Esophagus squamous epithelium (tissue), 5 donors: ENCODE data around the gene FGF1. TPM values are rescaled to one million over a fixed set of nuclear protein-coding genes. Genes with fewer than 3 reads are reported as not detected.
A peak's percentile ranks its signal among the peaks of the same experiment; 100 is the strongest.

Experiments used
- DNase-seq: peaks from one replicate; lab custom pipeline; 2025; lab: John Stamatoyannopoulos, UW
- H3K27ac ChIP-seq, 4 donors: fragments of 200-600 bp; sonication (generic); one replicate each; pipeline ENCODE4 v1.5.1; 2016 to 2019; ENCODE audit warnings: mild to moderate bottlenecking in 1 of 4
- H3K27me3 ChIP-seq, 4 donors: fragments of 200-600 bp; sonication (generic); 1 replicate in 3 of 4; 2 replicates in 1 of 4; pipeline versions ENCODE4 v1.5.1 to v1.6.0; 2017 to 2021; ENCODE audit warnings: antibody characterized with exemption in 1 of 4
- H3K36me3 ChIP-seq, 3 donors: fragments of 200-600 bp; sonication (generic); one replicate each; pipeline ENCODE4 v1.5.1; 2016 to 2019
- H3K4me1 ChIP-seq, 3 donors: fragments of 200-600 bp; sonication (generic); one replicate each; pipeline ENCODE4 v1.5.1; 2017 to 2019
- H3K4me3 ChIP-seq, 4 donors: fragments of 200-600 bp; sonication (generic); 1 replicate in 3 of 4; 2 replicates in 1 of 4; pipeline ENCODE4 v1.5.1; 2016 to 2019; ENCODE audit warnings: mild to moderate bottlenecking in 2 of 4, moderate library complexity in 1 of 4
- H3K9me3 ChIP-seq, 3 donors: fragments of 200-600 bp; sonication (generic); one replicate each; pipeline ENCODE4 v1.5.1; 2016 to 2019
- POLR2A ChIP-seq, 4 donors: fragments of 450-650 bp; IDR thresholded peaks; one replicate each; pipeline ENCODE4 v1.6.1; 2017; ENCODE audit warnings: antibody characterized with exemption in 4 of 4, mild to moderate bottlenecking in 4 of 4, moderate library complexity in 3 of 4
- WGBS, 2 donors: methylation state at CpG; one replicate each; pipeline ENCODE4 v1.1.5; 2018; 5-methylcytosine and 5-hydroxymethylcytosine counted together
- intact Hi-C: fragments of 100-400 bp; cut with DNase I; formaldehyde crosslinking; loops from one replicate; pipeline ENCODE4 v1.15.0; 2022
- total RNA-seq, 4 donors: library from RNA; depleted of rRNA; stranded (reverse); fragments of >200 nt; gene quantifications; one replicate each; pipeline ENCODE4 v1.1.0, GENCODE V29; 2016
- TF ChIP-seq, protein P1 (sequence below), 6 experiments: fragments of 450-650 bp in 4 of 6; fragments of 200-600 bp in 2 of 6; sonication (generic) in 2 of 6; IDR thresholded peaks; one replicate each; pipeline ENCODE4 v1.5.1; 2016 to 2019; ENCODE audit warnings: antibody characterized with exemption in 6 of 6, mild to moderate bottlenecking in 4 of 6, moderate library complexity in 4 of 6
- donor health status: DM: yes; HTN: yes; CAD: no.

FGF1 gene
- total RNA-seq, 4 donors from 2014 or later: 0.38 to 2.4 (median 1.6) TPM; not detected in 1

- TF ChIP-seq, protein P1, sequence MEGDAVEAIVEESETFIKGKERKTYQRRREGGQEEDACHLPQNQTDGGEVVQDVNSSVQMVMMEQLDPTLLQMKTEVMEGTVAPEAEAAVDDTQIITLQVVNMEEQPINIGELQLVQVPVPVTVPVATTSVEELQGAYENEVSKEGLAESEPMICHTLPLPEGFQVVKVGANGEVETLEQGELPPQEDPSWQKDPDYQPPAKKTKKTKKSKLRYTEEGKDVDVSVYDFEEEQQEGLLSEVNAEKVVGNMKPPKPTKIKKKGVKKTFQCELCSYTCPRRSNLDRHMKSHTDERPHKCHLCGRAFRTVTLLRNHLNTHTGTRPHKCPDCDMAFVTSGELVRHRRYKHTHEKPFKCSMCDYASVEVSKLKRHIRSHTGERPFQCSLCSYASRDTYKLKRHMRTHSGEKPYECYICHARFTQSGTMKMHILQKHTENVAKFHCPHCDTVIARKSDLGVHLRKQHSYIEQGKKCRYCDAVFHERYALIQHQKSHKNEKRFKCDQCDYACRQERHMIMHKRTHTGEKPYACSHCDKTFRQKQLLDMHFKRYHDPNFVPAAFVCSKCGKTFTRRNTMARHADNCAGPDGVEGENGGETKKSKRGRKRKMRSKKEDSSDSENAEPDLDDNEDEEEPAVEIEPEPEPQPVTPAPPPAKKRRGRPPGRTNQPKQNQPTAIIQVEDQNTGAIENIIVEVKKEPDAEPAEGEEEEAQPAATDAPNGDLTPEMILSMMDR (IDR thresholded peaks at IDR 0.05): no peak
- no peak for TF ChIP-seq POLR2A (IDR thresholded peaks at IDR 0.05)
- no peaks in the 10 kb centered on the region for H3K36me3 ChIP-seq
- intact Hi-C loops: no loop called here
- 90 to 97% methylated on average over 9 of the region's 9 CpGs for WGBS, 2 donors
- DNase-seq: no peak
- H3K4me1 ChIP-seq: peaks cover 0 to 19% (median 0%) of the 10 kb centered on the region in 3 donors
- no peaks in the 10 kb centered on the region for H3K9me3 ChIP-seq
- H3K27ac ChIP-seq: no peak overlapping the region
- no peak overlapping the region for H3K4me3 ChIP-seq
- no peaks in the 10 kb centered on the region for H3K27me3 ChIP-seq
These were observed 38.9 kb upstream of the FGF1 start for GRCh38 chr5:142724821-142725220.

DNA sequence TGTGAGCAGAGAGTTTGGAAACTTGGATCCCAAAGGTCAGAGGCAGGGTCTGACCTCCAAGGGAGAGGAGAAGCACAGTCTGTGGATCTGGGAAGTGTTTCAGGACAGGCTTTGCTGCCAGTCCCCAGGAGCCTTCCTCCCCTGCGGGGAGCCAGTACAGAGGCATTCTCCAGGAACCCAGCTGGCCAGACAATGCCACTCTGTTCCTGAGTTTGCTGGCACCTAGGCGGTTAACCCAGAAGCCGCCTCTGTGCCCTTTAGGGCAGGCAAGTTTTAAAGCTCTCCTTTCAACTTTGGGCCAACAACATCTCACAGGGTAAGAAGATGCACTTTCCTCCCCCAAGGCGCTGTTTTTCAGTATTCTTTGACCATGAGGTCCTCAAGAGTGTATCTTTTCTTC lies 37.0 kb upstream of the FGF1 start:
- Histone ChIP-seq H3K4me3 (no peak overlapping the region), H3K36me3 (no peaks in the 10 kb centered on the region), H3K4me1 (peaks cover 0 to 19% (median 0%) of the 10 kb centered on the region in 3 donors), H3K9me3 (no peaks in the 10 kb centered on the region), H3K27me3 (peaks cover 0 to 11% (median 0%) of the 10 kb centered on the region in 4 donors), H3K27ac (no peak overlapping the region)
- DNase-seq: no peak
- intact Hi-C loops: no loop called here
- WGBS, 2 donors: 85 to 95% methylated on average over 3 of the region's 4 CpGs
- no peak for TF ChIP-seq POLR2A (IDR thresholded peaks at IDR 0.05)
- TF ChIP-seq, protein P1 (IDR thresholded peaks at IDR 0.05): no peak

GRCh38 chr5:142722146-142722545 lies 36.3 kb upstream of the FGF1 start:
- H3K4me3 ChIP-seq: no peak overlapping the region
- H3K27me3 ChIP-seq: peaks cover 0 to 11% (median 0%) of the 10 kb centered on the region in 4 donors
- no peak overlapping the region for H3K27ac ChIP-seq
- intact Hi-C loops: no loop called here
- TF ChIP-seq POLR2A (IDR thresholded peaks at IDR 0.05): no peak
- TF ChIP-seq, protein P1 (IDR thresholded peaks at IDR 0.05): no peak
- no peaks in the 10 kb centered on the region for H3K9me3 ChIP-seq
- WGBS, 2 donors: 92 to 97% methylated on average over 5 to 6 of the region's 6 CpGs
- H3K36me3 ChIP-seq: no peaks in the 10 kb centered on the region
- DNase-seq: no peak
- peaks cover 0 to 25% (median 0%) of the 10 kb centered on the region in 3 donors for H3K4me1 ChIP-seq

GRCh38 chr5:142720641-142721271 lies 34.9 kb upstream of the FGF1 start:
- no peak overlapping the region for H3K27ac ChIP-seq
- H3K4me1 ChIP-seq: peaks cover 0 to 23% (median 3%) of the 10 kb centered on the region in 3 donors
- DNase-seq: no peak
- TF ChIP-seq POLR2A (IDR thresholded peaks at IDR 0.05): no peak
- TF ChIP-seq, protein P1 (IDR thresholded peaks at IDR 0.05): peak in 1 of 6 experiments; percentile 34
- H3K36me3 ChIP-seq: no peaks in the 10 kb centered on the region
- H3K4me3 ChIP-seq: no peak overlapping the region
- no peaks in the 10 kb centered on the region for H3K9me3 ChIP-seq
- intact Hi-C loops: no loop called here
- peaks cover 0 to 14% (median 0%) of the 10 kb centered on the region in 4 donors for H3K27me3 ChIP-seq
- 47 to 56% methylated on average over 7 to 10 of the region's 13 CpGs for WGBS, 2 donors

- intact Hi-C loops: loop anchor here (5.0 kb wide), 1 partner anchor 162 kb away; no protein-coding TSS in a partner anchor
- Histone ChIP-seq H3K4me3 (no peak overlapping the region), H3K27ac (no peak overlapping the region), H3K36me3 (no peaks in the 10 kb centered on the region), H3K27me3 (peaks cover 0 to 16% (median 0%) of the 10 kb centered on the region in 4 donors), H3K9me3 (no peaks in the 10 kb centered on the region), H3K4me1 (peaks cover 0 to 23% (median 3%) of the 10 kb centered on the region in 3 donors)
- TF ChIP-seq POLR2A (IDR thresholded peaks at IDR 0.05): no peak
- TF ChIP-seq, protein P1 (IDR thresholded peaks at IDR 0.05): no peak
- WGBS, 2 donors: 62 to 74% methylated on average over 5 to 8 of the region's 8 CpGs
- DNase-seq: no peak
These were observed 34.0 kb upstream of the FGF1 start for GRCh38 chr5:142719836-142720370.
